NCI-H2081 (cell line): ENCODE data around the gene TBC1D4.
"Not testable (repeated sequence)": the region's sequence is repeated elsewhere in the genome, so short reads cannot be mapped to it uniquely, and the experiment has no call there.

ENCODE experiments used
- DNase-seq, 2 experiments: peaks; one replicate each; lab custom pipeline; 2025; lab: John Stamatoyannopoulos, UW

TBC1D4 gene

DNA sequence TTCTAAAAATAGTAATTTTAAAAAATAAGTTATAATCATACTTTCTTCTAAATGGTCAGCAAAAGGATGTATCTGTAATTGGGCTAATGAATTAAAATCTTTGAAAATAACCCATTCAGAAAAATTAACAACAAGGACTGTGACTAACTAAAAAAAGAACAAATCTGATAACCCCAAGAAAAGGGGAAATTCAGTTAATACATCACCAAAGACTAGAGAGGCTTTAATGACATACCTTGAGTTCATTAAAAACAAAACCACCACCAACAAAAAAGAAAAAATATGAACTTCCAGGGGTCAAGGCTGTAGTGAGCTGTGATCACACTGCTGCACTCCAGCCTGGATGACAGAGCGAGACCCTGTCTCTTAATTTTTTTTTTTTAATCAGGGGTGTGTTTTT, 121.8 kb downstream of the TBC1D4 start:
- no peak for DNase-seq

GRCh38 chr13:75359266-75359665, 122.7 kb downstream of the TBC1D4 start:
- no peak for DNase-seq

DNA sequence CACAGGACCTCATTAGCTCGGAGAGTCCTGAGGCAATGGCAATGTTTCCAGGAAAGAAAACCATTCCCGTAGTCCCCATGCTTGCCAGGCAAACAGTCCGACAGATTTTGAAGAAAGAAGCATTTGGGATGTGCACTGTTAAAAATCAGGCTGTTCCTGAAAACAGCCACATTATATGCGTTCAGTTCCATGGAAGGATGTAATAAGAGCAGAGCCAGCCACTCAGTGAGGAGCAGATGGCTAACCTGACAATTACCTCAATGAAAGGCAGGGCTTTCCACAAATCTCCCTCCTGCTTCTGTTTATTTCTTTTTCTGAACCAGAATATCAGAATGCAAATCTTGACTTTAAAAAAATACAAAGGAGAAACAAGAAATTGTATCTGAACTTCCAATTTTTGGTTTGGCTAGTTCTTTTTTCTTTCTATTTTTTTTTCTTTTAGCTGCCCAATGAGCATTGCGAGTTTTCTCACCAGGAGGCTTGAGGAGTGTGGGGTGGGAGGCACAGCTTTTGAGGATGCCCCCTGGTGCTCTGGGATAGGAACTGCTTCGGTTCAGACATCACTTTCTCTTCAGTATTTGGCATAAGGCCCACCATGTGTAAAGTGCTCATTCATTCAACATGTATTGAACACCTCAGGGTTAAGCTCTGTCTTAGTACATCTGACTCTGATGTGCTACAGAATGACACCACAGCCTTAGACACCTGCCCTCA, 124.2 kb downstream of the TBC1D4 start:
- peak; percentile 28 to 50 for DNase-seq

DNA sequence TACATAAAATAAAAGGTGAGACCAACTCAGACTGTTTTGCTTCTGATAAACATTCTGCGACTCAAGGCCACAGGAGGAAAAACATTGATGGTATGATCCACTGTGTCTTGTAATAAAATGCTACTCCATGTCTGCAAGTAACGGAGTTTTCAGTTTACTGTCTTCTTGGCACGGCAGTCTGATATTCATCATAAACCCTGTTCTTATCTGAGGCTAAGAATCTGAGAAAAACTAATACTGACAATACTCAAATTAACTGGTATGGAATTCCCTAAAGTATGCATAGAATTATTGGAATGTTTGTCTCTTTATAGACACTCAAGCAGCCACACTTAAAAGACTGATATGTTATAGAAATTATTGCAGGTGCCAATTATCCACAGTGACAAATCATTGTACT, 125.5 kb downstream of the TBC1D4 start:
- no peak for DNase-seq

DNA sequence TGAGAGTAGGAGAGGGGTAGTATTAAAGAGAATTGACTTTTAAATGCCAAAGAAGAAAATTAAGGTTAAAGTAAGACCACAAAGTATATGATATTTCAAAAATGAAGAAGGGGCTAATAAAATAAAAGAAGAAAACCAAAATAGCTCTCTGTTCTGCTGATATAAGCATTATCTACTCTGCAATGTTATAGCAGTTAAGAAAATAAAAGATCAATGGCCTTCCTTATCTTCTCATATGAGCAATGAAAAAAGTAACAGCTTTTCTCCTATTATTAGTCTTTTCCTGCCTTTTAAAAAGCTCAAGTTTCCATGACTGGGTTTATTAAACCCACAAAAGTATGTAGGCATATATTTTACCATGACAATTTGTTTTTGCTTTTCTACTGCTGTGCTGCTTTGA, 126.4 kb downstream of the TBC1D4 start:
- DNase-seq: no peak

DNA sequence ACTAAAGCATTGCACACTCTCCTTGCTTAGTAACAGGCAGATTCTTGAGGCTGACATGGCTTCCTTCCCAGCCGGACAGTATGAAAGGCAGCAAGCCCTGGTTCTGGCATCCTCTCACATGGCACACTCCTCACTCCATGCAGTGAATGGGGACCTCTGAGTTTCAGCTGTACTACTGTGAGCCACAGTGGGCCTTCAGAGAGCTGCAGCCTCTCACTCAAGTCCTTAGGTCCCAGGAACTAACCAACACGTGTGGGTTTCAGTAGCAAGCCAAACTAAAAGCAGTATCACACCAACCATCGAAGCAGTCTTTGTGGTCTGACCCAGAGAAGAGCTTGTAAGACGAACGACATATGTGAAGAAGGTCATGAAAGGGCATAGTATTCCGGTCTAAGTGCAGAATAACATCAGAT, 128.2 kb downstream of the TBC1D4 start:
- no peak for DNase-seq

DNA sequence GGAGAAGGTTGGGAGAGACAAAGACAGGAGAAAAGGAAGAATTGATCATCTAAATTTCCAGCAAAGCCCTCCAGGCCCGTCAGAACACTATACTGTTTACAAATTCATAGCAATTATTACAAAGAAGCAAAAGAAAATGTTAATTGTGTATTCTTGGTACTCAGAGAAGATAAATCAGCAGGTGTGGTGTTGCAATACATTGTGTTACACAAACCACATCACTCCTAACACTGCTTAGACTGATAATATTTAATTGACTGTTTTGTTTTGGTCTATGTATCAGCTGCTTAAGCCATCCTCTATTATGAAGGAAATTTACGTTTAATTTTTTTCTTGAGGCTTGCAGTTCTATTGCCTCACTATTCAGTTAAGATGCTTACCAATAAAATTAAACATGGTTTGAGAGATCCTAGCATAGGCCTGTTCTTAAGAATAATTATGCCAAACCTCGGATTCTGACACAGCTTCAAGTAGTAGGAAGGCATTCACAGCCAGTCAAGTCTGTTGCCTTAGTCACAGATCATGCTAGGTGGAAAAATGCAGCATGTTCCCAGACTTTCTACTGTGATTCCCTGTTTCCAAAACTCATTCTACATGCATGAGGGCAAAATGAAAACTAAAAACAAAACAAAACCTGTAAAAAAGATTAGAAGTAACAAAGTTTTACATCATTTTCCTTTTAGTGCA, 129.2 kb downstream of the TBC1D4 start:
- DNase-seq: no peak

GRCh38 chr13:75351538-75351937, 130.4 kb downstream of the TBC1D4 start:
- not testable (repeated sequence) for DNase-seq

GRCh38 chr13:75347925-75348324, 134.0 kb downstream of the TBC1D4 start:
- no peak for DNase-seq

DNA sequence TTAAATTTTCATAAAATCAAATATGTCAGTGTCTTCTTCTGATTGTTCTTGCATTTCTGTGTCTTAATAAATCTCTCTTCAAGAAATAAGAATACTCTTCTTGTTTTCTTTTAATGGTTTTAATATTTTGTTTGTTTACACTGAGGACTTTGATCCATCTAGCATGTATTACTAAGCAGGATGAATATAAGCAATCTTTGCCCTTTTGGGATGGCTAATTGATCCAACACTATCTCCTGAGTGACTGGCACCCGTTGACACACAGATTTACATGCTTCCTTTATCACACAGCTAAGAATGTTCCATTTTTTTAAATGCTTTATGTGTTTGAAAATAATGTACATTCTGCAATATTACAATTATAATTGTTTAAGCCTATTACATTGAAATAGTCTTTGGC, 134.5 kb downstream of the TBC1D4 start:
- DNase-seq: no peak

GRCh38 chr13:75345193-75345592, 136.8 kb downstream of the TBC1D4 start:
- no peak for DNase-seq

DNA sequence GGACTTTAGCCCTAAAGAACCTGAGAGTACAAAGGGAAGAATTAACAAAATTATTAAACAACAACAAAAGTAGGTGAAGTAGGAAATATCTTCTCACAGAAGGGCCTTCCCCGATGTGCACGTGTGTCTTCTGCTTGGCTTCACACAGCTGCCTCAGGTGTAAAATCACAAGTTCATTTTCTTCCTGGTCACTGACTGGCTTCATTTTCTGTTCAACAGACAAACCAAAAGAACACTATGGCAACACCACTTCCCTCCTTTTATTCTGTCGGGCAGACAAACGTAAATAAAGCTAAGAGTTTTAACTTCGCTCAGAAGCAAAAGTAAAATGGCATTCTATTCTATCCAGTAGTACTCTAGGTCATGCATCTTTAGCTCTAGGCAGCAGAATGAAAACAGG, 140.9 kb downstream of the TBC1D4 start:
- no peak for DNase-seq

GRCh38 chr13:75339635-75340374, 142.2 kb downstream of the TBC1D4 start:
- DNase-seq: no peak

- DNase-seq: no peak
These were observed 147.1 kb downstream of the TBC1D4 start for GRCh38 chr13:75334634-75335447.

GRCh38 chr13:75333103-75333502, 148.9 kb downstream of the TBC1D4 start:
- DNase-seq: no peak

- DNase-seq: no peak
These were observed 150.1 kb downstream of the TBC1D4 start for GRCh38 chr13:75331792-75332349.

DNA sequence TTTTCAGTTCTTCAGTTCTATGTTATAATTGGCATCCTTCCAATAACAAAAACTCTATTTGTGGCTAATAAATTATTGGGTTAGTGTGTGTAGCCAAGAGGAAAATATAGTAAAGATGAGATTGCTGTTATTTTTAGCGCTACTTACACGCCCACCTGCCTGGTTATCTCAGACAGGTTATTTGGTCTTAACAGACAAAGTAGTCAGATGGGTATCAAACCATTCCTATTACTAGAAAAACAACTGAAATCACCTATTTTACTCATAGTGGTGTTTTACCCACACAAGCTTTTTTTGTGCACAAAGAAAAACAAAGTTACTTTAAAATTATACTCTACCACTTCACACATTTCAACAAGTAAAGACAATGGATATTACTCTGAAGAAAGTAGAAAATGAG, 151.2 kb downstream of the TBC1D4 start:
- no peak for DNase-seq

- no peak for DNase-seq
These were observed 152.2 kb downstream of the TBC1D4 start for GRCh38 chr13:75329723-75330122.

DNA sequence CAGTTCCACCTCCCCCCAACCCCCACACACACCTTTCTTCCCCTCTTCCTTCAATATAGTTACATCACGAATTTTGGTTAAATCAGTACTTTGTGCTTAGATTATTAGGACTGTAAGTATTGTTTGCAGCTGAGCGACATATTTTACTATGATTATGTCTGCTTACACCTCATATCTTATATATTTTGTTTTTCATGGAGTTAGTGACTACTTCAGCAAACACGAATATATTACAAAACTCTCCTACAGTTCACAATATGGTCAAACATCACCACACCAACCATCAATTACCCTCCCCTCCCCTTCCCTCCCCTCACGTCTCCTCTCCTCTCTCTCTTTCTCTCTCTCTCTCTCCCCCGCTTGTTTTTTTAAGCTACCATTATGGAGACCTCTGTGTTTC, 152.9 kb downstream of the TBC1D4 start:
- no peak for DNase-seq

- no peak for DNase-seq
These were observed 154.8 kb downstream of the TBC1D4 start for GRCh38 chr13:75327135-75327510.

DNA sequence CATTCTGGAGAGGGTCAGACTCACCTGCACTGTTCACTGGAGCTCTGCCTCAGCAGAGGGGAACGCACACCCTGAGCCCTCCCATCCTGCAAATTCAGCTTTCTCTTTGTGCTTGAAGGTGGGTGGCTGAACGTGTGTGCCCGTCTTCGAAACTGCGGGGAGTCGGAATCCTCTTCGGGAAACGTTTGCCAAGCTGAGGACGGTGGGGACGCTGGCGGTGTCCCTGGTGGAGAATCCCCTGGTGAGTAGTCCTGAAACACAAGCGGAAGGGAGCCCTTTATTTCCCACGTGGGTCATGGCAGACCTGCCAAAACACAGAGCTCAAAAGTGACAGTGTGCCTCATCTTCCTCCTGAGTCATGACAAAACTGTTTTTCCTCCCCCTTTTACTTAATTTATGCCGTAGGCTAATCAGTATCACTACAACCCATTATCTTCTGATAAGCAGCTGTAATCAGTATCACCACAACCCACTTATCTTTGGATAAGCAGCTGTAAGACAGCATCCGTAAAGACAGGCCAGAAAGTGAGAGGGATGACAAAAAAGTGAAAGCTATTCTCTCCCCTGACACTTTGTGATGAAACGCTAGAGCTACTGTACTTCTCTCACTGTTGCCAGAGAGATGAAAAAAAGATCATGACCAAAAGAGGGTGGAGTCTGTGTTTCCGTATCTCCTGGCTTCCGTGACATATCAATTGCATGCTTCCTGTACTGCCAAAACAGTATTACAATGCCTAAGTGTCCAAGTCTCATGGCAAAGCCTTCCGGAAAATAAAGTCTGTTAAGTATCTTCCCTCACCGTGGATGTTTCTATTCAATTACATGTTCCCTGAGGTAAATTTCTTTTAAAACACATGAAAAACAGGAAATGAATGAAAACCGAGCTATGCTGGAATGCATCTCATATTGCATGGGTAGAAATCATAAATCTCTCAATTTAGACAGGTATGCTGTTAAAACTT, 155.5 kb downstream of the TBC1D4 start:
- DNase-seq: no peak
